GM12874 (cell line): ENCODE data around the gene OASL.

ENCODE experiments used
- CTCF ChIP-seq: IDR thresholded peaks from 2 replicates; pipeline ENCODE4 v1.5.1; 2011; ENCODE audit warnings: low read depth, mild to moderate bottlenecking, control low read depth, low read length, moderate library complexity; ENCODE audit not compliant: insufficient read depth

OASL gene

GRCh38 chr12:121043067-121043466, 4.0 kb upstream of the OASL start:
- no peak for TF ChIP-seq CTCF

- no peak for TF ChIP-seq CTCF
Measured at GRCh38 chr12:121036810-121037326, 2.2 kb downstream of the OASL start.

GRCh38 chr12:121034616-121035305, 4.3 kb downstream of the OASL start:
- TF ChIP-seq CTCF: no peak

- TF ChIP-seq CTCF: no peak
Measured at GRCh38 chr12:121033625-121034349, 5.3 kb downstream of the OASL start.

GRCh38 chr12:121030576-121031212, 8.4 kb downstream of the OASL start:
- no peak for TF ChIP-seq CTCF

GRCh38 chr12:121026274-121027045, 12.6 kb downstream of the OASL start:
- no peak for TF ChIP-seq CTCF
